ENCODE results near the gene FMNL3.

FMNL3 gene

GRCh38 chr12:49683599-49684309 lies 23.5 kb downstream of the FMNL3 start:
- Histone ChIP-seq H3K9me3 (ENCODE audit: control insufficient read depth, low read length) (no peaks in the 10 kb centered on the region), H3K36me3 (ENCODE audit: control insufficient read depth, insufficient read depth, low read length) (no peaks in the 10 kb centered on the region), H3K27ac (ENCODE audit: insufficient read depth, low read length, poor library complexity, severe bottlenecking) (no peak overlapping the region), H3K4me1 (ENCODE audit: control insufficient read depth, insufficient read depth, low read length, poor library complexity, severe bottlenecking) (no peaks in the 10 kb centered on the region), H3K27me3 (replicated peaks; ENCODE audit: control insufficient read depth, insufficient read depth, low read length, poor library complexity, severe bottlenecking) (no peaks in the 10 kb centered on the region), H3K4me3 (ENCODE audit: insufficient read depth, low read depth, low read length, poor library complexity, severe bottlenecking) (no peak overlapping the region)
- no peak for DNase-seq

- H3K4me3 ChIP-seq (ENCODE audit: insufficient read depth, low read depth, low read length, poor library complexity, severe bottlenecking) = no peak overlapping the region
- H3K27me3 ChIP-seq (replicated peaks; ENCODE audit: control insufficient read depth, insufficient read depth, low read length, poor library complexity, severe bottlenecking) = no peaks in the 10 kb centered on the region
- no peaks in the 10 kb centered on the region for H3K9me3 ChIP-seq (ENCODE audit: control insufficient read depth, low read length)
- H3K4me1 ChIP-seq (ENCODE audit: control insufficient read depth, insufficient read depth, low read length, poor library complexity, severe bottlenecking) = peaks cover under 1% of the 10 kb centered on the region
- no peaks in the 10 kb centered on the region for H3K36me3 ChIP-seq (ENCODE audit: control insufficient read depth, insufficient read depth, low read length)
- no peak overlapping the region for H3K27ac ChIP-seq (ENCODE audit: insufficient read depth, low read length, poor library complexity, severe bottlenecking)
- DNase-seq = no peak
Measured at GRCh38 chr12:49680075-49680474, 27.1 kb downstream of the FMNL3 start.

- H3K27me3 ChIP-seq (replicated peaks; ENCODE audit: control insufficient read depth, insufficient read depth, low read length, poor library complexity, severe bottlenecking) = no peaks in the 10 kb centered on the region
- peaks cover 14% of the 10 kb centered on the region for H3K4me1 ChIP-seq (ENCODE audit: control insufficient read depth, insufficient read depth, low read length, poor library complexity, severe bottlenecking)
- no peak for DNase-seq
- H3K36me3 ChIP-seq (ENCODE audit: control insufficient read depth, insufficient read depth, low read length) = no peaks in the 10 kb centered on the region
- H3K27ac ChIP-seq (ENCODE audit: insufficient read depth, low read length, poor library complexity, severe bottlenecking) = no peak overlapping the region
- no peaks in the 10 kb centered on the region for H3K9me3 ChIP-seq (ENCODE audit: control insufficient read depth, low read length)
- no peak overlapping the region for H3K4me3 ChIP-seq (ENCODE audit: insufficient read depth, low read depth, low read length, poor library complexity, severe bottlenecking)
Measured at GRCh38 chr12:49678711-49679110, 28.5 kb downstream of the FMNL3 start.

GRCh38 chr12:49675137-49675536 lies 32.1 kb downstream of the FMNL3 start:
- peak overlapping the region; percentile 56 for H3K27ac ChIP-seq (ENCODE audit: insufficient read depth, low read length, poor library complexity, severe bottlenecking)
- no peaks in the 10 kb centered on the region for H3K27me3 ChIP-seq (replicated peaks; ENCODE audit: control insufficient read depth, insufficient read depth, low read length, poor library complexity, severe bottlenecking)
- H3K4me3 ChIP-seq (ENCODE audit: insufficient read depth, low read depth, low read length, poor library complexity, severe bottlenecking) = no peak overlapping the region
- H3K4me1 ChIP-seq (ENCODE audit: control insufficient read depth, insufficient read depth, low read length, poor library complexity, severe bottlenecking) = peaks cover 50% of the 10 kb centered on the region
- H3K36me3 ChIP-seq (ENCODE audit: control insufficient read depth, insufficient read depth, low read length) = no peaks in the 10 kb centered on the region
- H3K9me3 ChIP-seq (ENCODE audit: control insufficient read depth, low read length) = no peaks in the 10 kb centered on the region
- DNase-seq = no peak

- Histone ChIP-seq H3K36me3 (ENCODE audit: control insufficient read depth, insufficient read depth, low read length) (no peaks in the 10 kb centered on the region), H3K4me3 (ENCODE audit: insufficient read depth, low read depth, low read length, poor library complexity, severe bottlenecking) (no peak overlapping the region), H3K27me3 (replicated peaks; ENCODE audit: control insufficient read depth, insufficient read depth, low read length, poor library complexity, severe bottlenecking) (no peaks in the 10 kb centered on the region), H3K4me1 (ENCODE audit: control insufficient read depth, insufficient read depth, low read length, poor library complexity, severe bottlenecking) (peaks cover 54% of the 10 kb centered on the region), H3K27ac (ENCODE audit: insufficient read depth, low read length, poor library complexity, severe bottlenecking) (peak overlapping the region; percentile 56), H3K9me3 (ENCODE audit: control insufficient read depth, low read length) (no peaks in the 10 kb centered on the region)
- DNase-seq = no peak
Measured at GRCh38 chr12:49674318-49674981, 32.8 kb downstream of the FMNL3 start.

GRCh38 chr12:49673446-49674317 lies 33.5 kb downstream of the FMNL3 start:
- Histone ChIP-seq H3K27ac (ENCODE audit: insufficient read depth, low read length, poor library complexity, severe bottlenecking) (peak overlapping the region; percentile 56), H3K36me3 (ENCODE audit: control insufficient read depth, insufficient read depth, low read length) (no peaks in the 10 kb centered on the region), H3K9me3 (ENCODE audit: control insufficient read depth, low read length) (no peaks in the 10 kb centered on the region), H3K27me3 (replicated peaks; ENCODE audit: control insufficient read depth, insufficient read depth, low read length, poor library complexity, severe bottlenecking) (no peaks in the 10 kb centered on the region), H3K4me3 (ENCODE audit: insufficient read depth, low read depth, low read length, poor library complexity, severe bottlenecking) (no peak overlapping the region), H3K4me1 (ENCODE audit: control insufficient read depth, insufficient read depth, low read length, poor library complexity, severe bottlenecking) (peaks cover 54% of the 10 kb centered on the region)
- no peak for DNase-seq

GRCh38 chr12:49672301-49673217 lies 34.6 kb downstream of the FMNL3 start:
- Histone ChIP-seq H3K36me3 (ENCODE audit: control insufficient read depth, insufficient read depth, low read length) (no peaks in the 10 kb centered on the region), H3K9me3 (ENCODE audit: control insufficient read depth, low read length) (no peaks in the 10 kb centered on the region), H3K27me3 (replicated peaks; ENCODE audit: control insufficient read depth, insufficient read depth, low read length, poor library complexity, severe bottlenecking) (no peaks in the 10 kb centered on the region), H3K4me1 (ENCODE audit: control insufficient read depth, insufficient read depth, low read length, poor library complexity, severe bottlenecking) (peaks cover 54% of the 10 kb centered on the region), H3K27ac (ENCODE audit: insufficient read depth, low read length, poor library complexity, severe bottlenecking) (peak overlapping the region; percentile 84), H3K4me3 (ENCODE audit: insufficient read depth, low read depth, low read length, poor library complexity, severe bottlenecking) (no peak overlapping the region)
- no peak for DNase-seq

GRCh38 chr12:49671031-49671765 lies 36.0 kb downstream of the FMNL3 start:
- Histone ChIP-seq H3K27ac (ENCODE audit: insufficient read depth, low read length, poor library complexity, severe bottlenecking) (peak overlapping the region; percentile 84), H3K36me3 (ENCODE audit: control insufficient read depth, insufficient read depth, low read length) (no peaks in the 10 kb centered on the region), H3K27me3 (replicated peaks; ENCODE audit: control insufficient read depth, insufficient read depth, low read length, poor library complexity, severe bottlenecking) (no peaks in the 10 kb centered on the region), H3K9me3 (ENCODE audit: control insufficient read depth, low read length) (no peaks in the 10 kb centered on the region), H3K4me3 (ENCODE audit: insufficient read depth, low read depth, low read length, poor library complexity, severe bottlenecking) (peak overlapping the region; percentile 23), H3K4me1 (ENCODE audit: control insufficient read depth, insufficient read depth, low read length, poor library complexity, severe bottlenecking) (peaks cover 54% of the 10 kb centered on the region)
- peak; percentile 48 to 61 (median 50) for DNase-seq

GRCh38 chr12:49669796-49670195 lies 37.4 kb downstream of the FMNL3 start:
- Histone ChIP-seq H3K4me3 (ENCODE audit: insufficient read depth, low read depth, low read length, poor library complexity, severe bottlenecking) (no peak overlapping the region), H3K4me1 (ENCODE audit: control insufficient read depth, insufficient read depth, low read length, poor library complexity, severe bottlenecking) (peaks cover 52% of the 10 kb centered on the region), H3K36me3 (ENCODE audit: control insufficient read depth, insufficient read depth, low read length) (no peaks in the 10 kb centered on the region), H3K27ac (ENCODE audit: insufficient read depth, low read length, poor library complexity, severe bottlenecking) (peak overlapping the region; percentile 84), H3K27me3 (replicated peaks; ENCODE audit: control insufficient read depth, insufficient read depth, low read length, poor library complexity, severe bottlenecking) (no peaks in the 10 kb centered on the region), H3K9me3 (ENCODE audit: control insufficient read depth, low read length) (no peaks in the 10 kb centered on the region)
- no peak for DNase-seq
